Measurements from ENCODE around the gene TCEAL2.
A peak's percentile ranks its signal among the peaks of the same experiment; 100 is the strongest.

- TF ChIP-seq CTCF (IDR thresholded peaks at IDR 0.05; ENCODE audit: insufficient read depth, low read length) (no peak), GABPA (IDR thresholded peaks at IDR 0.05; ENCODE audit: low read depth) (no peak), REST (IDR thresholded peaks at IDR 0.05; ENCODE audit: insufficient replicate concordance, low read depth) (peak; percentile 75)
Observed at GRCh38 chrX:102138064-102138463, 12.6 kb downstream of the TCEAL2 start.

Data from HL-60 (cell line).